ENCODE results near the gene LARP4B.

The LARP4B gene

DNA sequence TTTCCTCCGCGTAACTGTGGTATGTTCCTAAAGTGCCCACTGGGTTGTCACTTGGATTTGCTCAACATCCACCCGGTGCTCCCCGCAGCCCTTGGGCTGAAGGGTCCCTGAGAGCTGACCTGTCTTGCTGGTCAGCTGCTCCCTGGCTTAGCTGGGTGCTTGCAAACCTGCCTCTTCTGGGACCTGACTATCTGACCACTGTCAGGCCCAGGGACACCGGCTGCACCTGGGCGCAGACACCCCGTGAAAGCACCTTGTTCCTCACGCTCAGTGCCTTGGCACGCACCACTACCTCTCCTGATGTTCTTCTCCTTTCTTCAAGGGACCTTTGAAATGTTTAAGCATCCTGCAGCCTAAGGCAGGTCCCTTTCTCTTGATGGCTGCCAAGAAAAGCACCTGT lies 26.6 kb upstream of the LARP4B start:
- TF ChIP-seq, protein P1, sequence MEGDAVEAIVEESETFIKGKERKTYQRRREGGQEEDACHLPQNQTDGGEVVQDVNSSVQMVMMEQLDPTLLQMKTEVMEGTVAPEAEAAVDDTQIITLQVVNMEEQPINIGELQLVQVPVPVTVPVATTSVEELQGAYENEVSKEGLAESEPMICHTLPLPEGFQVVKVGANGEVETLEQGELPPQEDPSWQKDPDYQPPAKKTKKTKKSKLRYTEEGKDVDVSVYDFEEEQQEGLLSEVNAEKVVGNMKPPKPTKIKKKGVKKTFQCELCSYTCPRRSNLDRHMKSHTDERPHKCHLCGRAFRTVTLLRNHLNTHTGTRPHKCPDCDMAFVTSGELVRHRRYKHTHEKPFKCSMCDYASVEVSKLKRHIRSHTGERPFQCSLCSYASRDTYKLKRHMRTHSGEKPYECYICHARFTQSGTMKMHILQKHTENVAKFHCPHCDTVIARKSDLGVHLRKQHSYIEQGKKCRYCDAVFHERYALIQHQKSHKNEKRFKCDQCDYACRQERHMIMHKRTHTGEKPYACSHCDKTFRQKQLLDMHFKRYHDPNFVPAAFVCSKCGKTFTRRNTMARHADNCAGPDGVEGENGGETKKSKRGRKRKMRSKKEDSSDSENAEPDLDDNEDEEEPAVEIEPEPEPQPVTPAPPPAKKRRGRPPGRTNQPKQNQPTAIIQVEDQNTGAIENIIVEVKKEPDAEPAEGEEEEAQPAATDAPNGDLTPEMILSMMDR (conservative IDR thresholded peaks at IDR 0.05; ENCODE audit: low read length): no peak
- DNase-seq (ENCODE audit: low read depth): no peak
- H3K4me3 ChIP-seq (ENCODE audit: low read length): no peak overlapping the region

DNA sequence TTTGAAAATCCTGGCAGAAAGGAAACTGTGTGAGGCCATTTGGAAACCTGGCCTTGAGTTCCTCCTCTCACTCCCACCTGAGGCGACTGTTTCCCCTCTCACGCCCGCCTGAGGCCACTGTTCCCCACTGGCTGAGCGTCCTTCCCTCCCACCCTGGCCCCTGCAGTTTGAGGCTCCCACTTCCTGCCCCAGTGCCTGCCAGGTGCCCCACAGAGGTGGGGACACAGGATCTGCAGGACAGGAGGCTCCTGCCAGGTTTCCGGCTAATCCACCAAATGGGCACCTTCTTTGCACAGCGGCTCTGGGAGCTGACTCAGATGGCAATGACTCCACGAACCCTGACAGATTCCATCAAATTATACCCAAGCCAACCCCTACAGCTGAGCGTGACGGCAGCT lies 24.3 kb upstream of the LARP4B start:
- DNase-seq (ENCODE audit: low read depth): no peak
- TF ChIP-seq, protein P1 (conservative IDR thresholded peaks at IDR 0.05; ENCODE audit: low read length): no peak
- H3K4me3 ChIP-seq (ENCODE audit: low read length): no peak overlapping the region

DNA sequence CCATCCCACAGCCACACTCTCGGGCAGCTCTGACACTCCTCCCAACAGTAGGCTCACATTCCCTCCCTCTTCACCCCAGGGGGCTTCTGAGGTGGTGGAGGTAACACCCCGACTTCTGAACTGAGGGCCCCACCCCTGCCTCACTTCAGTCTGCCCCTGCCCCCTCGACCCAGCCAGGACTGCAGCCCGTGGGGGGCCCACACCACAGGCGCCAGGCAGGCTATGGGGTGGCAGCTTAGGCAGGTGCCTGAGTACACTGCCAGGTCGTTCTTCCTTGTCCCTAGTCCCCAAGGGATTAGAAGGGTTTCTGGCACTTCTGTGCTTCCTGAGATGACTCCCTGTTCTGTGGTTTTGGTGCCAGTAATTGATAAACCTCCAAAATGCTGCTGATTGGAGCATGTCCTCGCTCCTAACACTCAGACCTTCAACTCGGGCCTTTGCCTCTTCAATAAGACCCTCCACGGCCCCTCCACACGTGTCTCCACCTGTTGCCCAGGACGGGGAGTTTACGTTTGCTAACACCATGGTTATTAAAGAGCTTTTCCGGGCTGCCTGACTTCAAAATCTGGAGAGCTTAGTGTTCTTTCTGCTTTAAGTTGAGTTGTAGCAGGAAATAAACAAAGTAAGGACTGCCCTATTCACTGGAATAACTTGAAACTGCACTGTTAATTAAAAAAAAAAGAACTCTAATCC lies 23.8 kb upstream of the LARP4B start:
- no peak overlapping the region for H3K4me3 ChIP-seq (ENCODE audit: low read length)
- DNase-seq (ENCODE audit: low read depth): no peak
- TF ChIP-seq, protein P1 (conservative IDR thresholded peaks at IDR 0.05; ENCODE audit: low read length): no peak

DNA sequence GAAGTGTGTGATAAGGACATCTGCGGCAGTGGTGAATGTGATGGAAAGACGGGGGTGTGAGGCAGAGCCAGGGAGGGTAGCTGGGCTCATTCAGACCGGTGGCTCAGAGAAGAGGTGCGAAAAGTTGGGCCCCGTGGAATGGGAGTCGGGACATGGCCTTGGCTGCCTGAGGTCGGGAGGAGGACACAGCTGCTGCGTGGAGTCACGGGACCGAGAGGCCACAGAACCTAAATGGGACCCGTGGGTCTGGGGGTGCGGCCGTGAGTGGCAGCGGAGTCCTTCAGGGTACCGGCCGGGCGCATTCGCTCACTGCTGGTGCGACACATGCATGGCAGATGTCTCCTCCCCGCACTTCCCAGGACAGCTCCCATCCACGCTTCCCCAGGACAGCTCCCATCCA lies 22.9 kb upstream of the LARP4B start:
- no peak overlapping the region for H3K4me3 ChIP-seq (ENCODE audit: low read length)
- TF ChIP-seq, protein P1 (conservative IDR thresholded peaks at IDR 0.05; ENCODE audit: low read length): no peak
- no peak for DNase-seq (ENCODE audit: low read depth)

DNA sequence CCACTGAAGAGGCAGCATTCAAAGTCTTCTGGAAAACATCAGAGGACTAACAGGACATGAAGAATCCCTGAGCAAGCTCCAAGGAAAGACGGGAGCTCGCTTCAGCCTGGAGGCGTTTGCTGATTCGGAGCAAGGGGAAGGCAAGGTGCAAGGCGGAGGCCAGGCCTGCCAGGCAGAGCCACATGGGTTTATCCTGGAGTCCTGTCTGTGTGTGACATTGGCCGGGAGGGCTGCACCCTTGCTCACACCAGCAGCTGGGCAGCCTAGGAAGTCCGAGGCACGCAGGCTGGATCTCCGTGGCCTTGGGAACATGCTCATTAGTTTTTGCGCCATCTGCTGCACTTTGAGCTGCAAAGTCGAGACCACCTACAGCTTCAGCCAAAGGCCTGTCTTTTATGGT lies 22.3 kb upstream of the LARP4B start:
- no peak for DNase-seq (ENCODE audit: low read depth)
- TF ChIP-seq, protein P1 (conservative IDR thresholded peaks at IDR 0.05; ENCODE audit: low read length): no peak
- H3K4me3 ChIP-seq (ENCODE audit: low read length): no peak overlapping the region

DNA sequence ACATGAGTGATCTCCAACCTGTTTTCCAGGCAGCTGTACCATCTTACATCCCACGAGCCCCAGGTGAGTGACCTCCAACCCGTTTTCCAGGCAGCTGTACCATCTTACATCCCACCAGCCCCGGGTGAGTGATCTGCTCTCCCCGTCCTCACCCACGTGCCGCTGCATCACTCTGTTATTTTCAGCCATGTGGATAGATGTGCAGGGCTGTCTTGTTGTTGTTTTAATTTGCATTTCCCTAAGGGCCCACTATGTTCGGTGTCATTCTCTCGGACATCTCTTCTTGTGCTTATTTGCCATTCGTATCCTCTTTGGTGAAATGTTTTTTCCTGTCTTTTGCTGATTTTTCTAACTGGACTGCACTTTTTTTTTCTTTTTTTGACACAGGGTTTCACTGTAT lies 17.9 kb upstream of the LARP4B start:
- H3K4me3 ChIP-seq (ENCODE audit: low read length): no peak overlapping the region
- no peak for DNase-seq (ENCODE audit: low read depth)
- TF ChIP-seq, protein P1 (conservative IDR thresholded peaks at IDR 0.05; ENCODE audit: low read length): no peak

DNA sequence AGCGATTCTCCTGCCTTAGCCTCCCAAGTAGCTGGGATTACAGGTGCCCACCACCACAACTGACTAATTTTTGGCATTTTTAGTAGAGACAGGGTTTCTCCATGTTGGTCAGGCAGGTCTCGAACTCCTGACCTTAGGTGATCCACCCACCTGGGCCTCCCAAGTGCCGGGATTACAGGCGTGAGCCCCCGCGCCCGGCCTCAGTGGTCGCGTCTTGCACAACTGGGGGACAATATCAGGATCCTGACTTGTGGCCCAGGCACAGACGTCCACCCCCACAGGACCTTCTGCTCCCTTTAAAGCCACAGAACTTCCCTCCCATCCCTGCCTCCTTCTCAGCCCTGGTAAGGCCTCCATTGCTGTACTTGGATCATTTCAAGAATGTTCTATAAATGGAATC lies 16.8 kb upstream of the LARP4B start:
- no peak for DNase-seq (ENCODE audit: low read depth)
- TF ChIP-seq, protein P1 (conservative IDR thresholded peaks at IDR 0.05; ENCODE audit: low read length): no peak
- H3K4me3 ChIP-seq (ENCODE audit: low read length): no peak overlapping the region
